GM21447 (cell line): ENCODE results near the gene RTN4RL2.

Experiments used
- ATAC-seq: cut with Tn5 transposase; IDR thresholded peaks from one replicate; pipeline ENCODE4 v1.9.1; 2021; ENCODE audit not compliant: unreplicated experiment

RTN4RL2 gene

GRCh38 chr11:57461841-57462489 is 1.6 kb downstream of the RTN4RL2 start:
- no peak for ATAC-seq

GRCh38 chr11:57462597-57462996 is 2.3 kb downstream of the RTN4RL2 start:
- ATAC-seq, result no peak

GRCh38 chr11:57463671-57464538 is 3.6 kb downstream of the RTN4RL2 start:
- ATAC-seq, result no peak

GRCh38 chr11:57464539-57465181 is 4.3 kb downstream of the RTN4RL2 start:
- ATAC-seq, result no peak

GRCh38 chr11:57466680-57467079 is 6.4 kb downstream of the RTN4RL2 start:
- ATAC-seq, result no peak

GRCh38 chr11:57467508-57468157 is 7.3 kb downstream of the RTN4RL2 start:
- no peak for ATAC-seq

- no peak for ATAC-seq
Observed at GRCh38 chr11:57468276-57468675, 7.9 kb downstream of the RTN4RL2 start.

- ATAC-seq, result no peak
Observed at GRCh38 chr11:57469268-57469667, 8.9 kb downstream of the RTN4RL2 start.

GRCh38 chr11:57471496-57471895 is 11.2 kb downstream of the RTN4RL2 start:
- no peak for ATAC-seq

- no peak for ATAC-seq
Observed at GRCh38 chr11:57473285-57473841, 13.0 kb downstream of the RTN4RL2 start.

- peak; percentile 50 for ATAC-seq
Observed at GRCh38 chr11:57474017-57474802, 13.9 kb downstream of the RTN4RL2 start.

- no peak for ATAC-seq
Observed at GRCh38 chr11:57474803-57475115, 14.4 kb downstream of the RTN4RL2 start.

GRCh38 chr11:57475191-57475590 is 14.9 kb downstream of the RTN4RL2 start:
- no peak for ATAC-seq

- peak; percentile 21 for ATAC-seq
Observed at GRCh38 chr11:57475671-57476046, 15.3 kb downstream of the RTN4RL2 start.

GRCh38 chr11:57476047-57476756 is 15.9 kb downstream of the RTN4RL2 start:
- peak; percentile 19 for ATAC-seq

- peak; percentile 48 for ATAC-seq
Observed at GRCh38 chr11:57476757-57477506, 16.6 kb downstream of the RTN4RL2 start.

- ATAC-seq, result no peak
Observed at GRCh38 chr11:57477507-57478189, 17.3 kb downstream of the RTN4RL2 start.

- ATAC-seq, result no peak
Observed at GRCh38 chr11:57479021-57479663, 18.8 kb downstream of the RTN4RL2 start.
